Uterus (tissue), 4 donors: ENCODE data around the gene ADAMTSL2. TPM values are rescaled to one million over a fixed set of nuclear protein-coding genes. Genes with fewer than 3 reads are reported as not detected.
A peak's percentile ranks its signal among the peaks of the same experiment; 100 is the strongest.

Experiments used
- DNase-seq, 2 donors: peaks; one replicate each; pipeline ENCODE4 v3.0.0-alpha.2; 2019 to 2020
- H3K27ac ChIP-seq, 2 donors: fragments of 200-600 bp; sonication (generic); 1 replicate in 1 of 2; 2 replicates in 1 of 2; pipeline ENCODE4 v1.5.1; 2016 to 2018
- H3K27me3 ChIP-seq, 2 donors: fragments of 200-600 bp; sonication (generic); one replicate each; pipeline ENCODE4 v1.5.1; 2018 to 2019; ENCODE audit warnings: control low read depth in 1 of 2
- H3K36me3 ChIP-seq, 2 donors: fragments of 200-600 bp; sonication (generic); one replicate each; pipeline ENCODE4 v1.5.1; 2019; ENCODE audit warnings: control low read depth in 1 of 2
- H3K4me1 ChIP-seq, 2 donors: fragments of 200-600 bp; sonication (generic); one replicate each; pipeline ENCODE4 v1.5.1; 2018 to 2019; ENCODE audit warnings: control low read depth in 1 of 2
- H3K4me3 ChIP-seq, 2 donors: fragments of 200-600 bp; sonication (generic); 1 replicate in 1 of 2; 2 replicates in 1 of 2; pipeline ENCODE4 v1.5.1; 2018 to 2019; ENCODE audit warnings: mild to moderate bottlenecking in 1 of 2
- H3K9me3 ChIP-seq, 2 donors: fragments of 200-600 bp; sonication (generic); one replicate each; pipeline ENCODE4 v1.5.1; 2019; ENCODE audit warnings: control low read depth in 1 of 2
- CTCF ChIP-seq, 4 experiments: fragments of 200-600 bp in 2 of 4; fragments of 450-650 bp in 2 of 4; sonication (generic) in 2 of 4; IDR thresholded peaks; one replicate each; pipeline ENCODE4 v1.5.1; 2016 to 2019; ENCODE audit warnings: antibody characterized with exemption in 4 of 4, mild to moderate bottlenecking in 2 of 4, moderate library complexity in 1 of 4
- POLR2A ChIP-seq, 2 donors: fragments of 450-650 bp; IDR thresholded peaks; one replicate each; pipeline ENCODE4 v1.6.1; 2016; ENCODE audit warnings: antibody characterized with exemption in 2 of 2, mild to moderate bottlenecking in 1 of 2, moderate library complexity in 1 of 2
- intact Hi-C: fragments of 100-400 bp; cut with DNase I; formaldehyde crosslinking; loops from one replicate; pipeline ENCODE4 v1.15.1; 2023; ENCODE audit warnings: low total_unique reads
- total RNA-seq, 4 donors: library from RNA; depleted of rRNA in 3 of 4; stranded (reverse); fragments of >200 nt in 3 of 4; gene quantifications; one replicate each; pipeline versions ENCODE4 v1.1.0 to v1.2.4, GENCODE V29; 2014 to 2023
- donor health status: DM: yes; HTN: yes; CAD: no.

ADAMTSL2 gene
- total RNA-seq, 4 donors from 2014 or later, result 0.26 to 3.0 (median 2.4) TPM; not detected in 1

GRCh38 chr9:133489253-133490190, 45.0 kb upstream of the ADAMTSL2 start:
- no peaks in the 10 kb centered on the region for H3K36me3 ChIP-seq
- H3K27me3 ChIP-seq, result no peaks in the 10 kb centered on the region
- no peak for DNase-seq
- H3K4me1 ChIP-seq, result no peaks in the 10 kb centered on the region
- H3K4me3 ChIP-seq, result no peak overlapping the region
- TF ChIP-seq POLR2A (IDR thresholded peaks at IDR 0.05), result no peak
- TF ChIP-seq CTCF (IDR thresholded peaks at IDR 0.05), result no peak
- intact Hi-C loops, result loop anchor here (5.0 kb wide), 2 partner anchors 82 to 302 kb away; no protein-coding TSS in a partner anchor
- no peaks in the 10 kb centered on the region for H3K9me3 ChIP-seq
- no peak overlapping the region for H3K27ac ChIP-seq

- Histone ChIP-seq H3K9me3 (no peaks in the 10 kb centered on the region), H3K36me3 (no peaks in the 10 kb centered on the region), H3K4me1 (no peaks in the 10 kb centered on the region), H3K27me3 (no peaks in the 10 kb centered on the region), H3K27ac (no peak overlapping the region), H3K4me3 (no peak overlapping the region)
- DNase-seq, result no peak
- TF ChIP-seq POLR2A (IDR thresholded peaks at IDR 0.05) (no peak), CTCF (IDR thresholded peaks at IDR 0.05) (no peak)
- intact Hi-C loops, result no loop called here
Measured at GRCh38 chr9:133490201-133490681, 44.3 kb upstream of the ADAMTSL2 start.

GRCh38 chr9:133490865-133491655, 43.4 kb upstream of the ADAMTSL2 start:
- intact Hi-C loops, result no loop called here
- no peak for DNase-seq
- no peaks in the 10 kb centered on the region for H3K4me1 ChIP-seq
- no peak overlapping the region for H3K4me3 ChIP-seq
- no peak for TF ChIP-seq POLR2A (IDR thresholded peaks at IDR 0.05)
- TF ChIP-seq CTCF (IDR thresholded peaks at IDR 0.05), result no peak
- no peaks in the 10 kb centered on the region for H3K9me3 ChIP-seq
- H3K36me3 ChIP-seq, result no peaks in the 10 kb centered on the region
- no peak overlapping the region for H3K27ac ChIP-seq
- H3K27me3 ChIP-seq, result no peaks in the 10 kb centered on the region

- TF ChIP-seq POLR2A (IDR thresholded peaks at IDR 0.05) (no peak), CTCF (IDR thresholded peaks at IDR 0.05) (no peak)
- DNase-seq, result no peak
- H3K4me3 ChIP-seq, result no peak overlapping the region
- no peaks in the 10 kb centered on the region for H3K27me3 ChIP-seq
- H3K36me3 ChIP-seq, result no peaks in the 10 kb centered on the region
- intact Hi-C loops, result no loop called here
- H3K4me1 ChIP-seq, result no peaks in the 10 kb centered on the region
- peak overlapping the region in 1 of 2 donors; percentile 54 for H3K27ac ChIP-seq
- no peaks in the 10 kb centered on the region for H3K9me3 ChIP-seq
Measured at GRCh38 chr9:133491656-133491925, 42.9 kb upstream of the ADAMTSL2 start.
